ENCODE results near the gene TNFRSF19.

GRCh38 chr13:23579896-23580683, 9.9 kb downstream of the TNFRSF19 start:
- TF ChIP-seq CTCF (IDR thresholded peaks at IDR 0.05), result no peak
- TF ChIP-seq POLR2AphosphoS5 (IDR thresholded peaks at IDR 0.05), result no peak
- no peak for TF ChIP-seq POLR2A (IDR thresholded peaks at IDR 0.05)
